ENCODE results near the gene PSMD13.

DNA sequence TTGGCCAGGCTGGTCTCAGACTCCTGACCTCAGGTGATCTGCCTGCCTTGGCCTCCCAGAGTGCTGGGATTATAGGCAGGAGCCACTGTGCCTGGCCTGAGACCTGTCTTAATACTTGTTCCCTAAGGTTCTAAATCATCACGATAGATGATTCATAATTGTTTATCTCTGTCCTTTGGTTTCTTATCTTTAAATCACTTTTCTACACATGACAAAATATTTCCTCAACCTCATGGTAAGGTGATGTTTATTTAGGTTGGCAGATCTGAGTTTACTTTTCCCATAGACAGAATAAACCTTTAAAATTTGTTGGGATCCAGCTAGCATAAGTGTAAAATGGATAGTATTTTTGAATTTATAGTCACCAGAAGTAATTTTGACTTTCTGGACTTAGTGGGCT is 3.5 kb downstream of the PSMD13 start:
- TF ChIP-seq, protein P1, sequence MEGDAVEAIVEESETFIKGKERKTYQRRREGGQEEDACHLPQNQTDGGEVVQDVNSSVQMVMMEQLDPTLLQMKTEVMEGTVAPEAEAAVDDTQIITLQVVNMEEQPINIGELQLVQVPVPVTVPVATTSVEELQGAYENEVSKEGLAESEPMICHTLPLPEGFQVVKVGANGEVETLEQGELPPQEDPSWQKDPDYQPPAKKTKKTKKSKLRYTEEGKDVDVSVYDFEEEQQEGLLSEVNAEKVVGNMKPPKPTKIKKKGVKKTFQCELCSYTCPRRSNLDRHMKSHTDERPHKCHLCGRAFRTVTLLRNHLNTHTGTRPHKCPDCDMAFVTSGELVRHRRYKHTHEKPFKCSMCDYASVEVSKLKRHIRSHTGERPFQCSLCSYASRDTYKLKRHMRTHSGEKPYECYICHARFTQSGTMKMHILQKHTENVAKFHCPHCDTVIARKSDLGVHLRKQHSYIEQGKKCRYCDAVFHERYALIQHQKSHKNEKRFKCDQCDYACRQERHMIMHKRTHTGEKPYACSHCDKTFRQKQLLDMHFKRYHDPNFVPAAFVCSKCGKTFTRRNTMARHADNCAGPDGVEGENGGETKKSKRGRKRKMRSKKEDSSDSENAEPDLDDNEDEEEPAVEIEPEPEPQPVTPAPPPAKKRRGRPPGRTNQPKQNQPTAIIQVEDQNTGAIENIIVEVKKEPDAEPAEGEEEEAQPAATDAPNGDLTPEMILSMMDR (optimal IDR thresholded peaks at IDR 0.05 in 1 of 3, IDR thresholded peaks at IDR 0.05 in 1 of 3, conservative IDR thresholded peaks at IDR 0.05 in 1 of 3; ENCODE audit: extremely low read depth in 1 of 3, insufficient read depth in 2 of 3, low read length in 3 of 3): no peak
- no peak for TF ChIP-seq EZH2 (IDR thresholded peaks at IDR 0.05; ENCODE audit: low read length)

All from keratinocyte (primary cell).